Keratinocyte (primary cell): ENCODE results near the gene ELP6.

Experiments used
- EZH2 ChIP-seq: IDR thresholded peaks from one replicate; pipeline ENCODE4 v1.6.1; 2012; ENCODE audit warnings: inconsistent platforms, mild to moderate bottlenecking, low read length, moderate library complexity
- TF ChIP-seq, protein P1 (sequence below), 3 experiments: IDR thresholded peaks in 1 of 3; conservative IDR thresholded peaks in 1 of 3; optimal IDR thresholded peaks in 1 of 3; 2 replicates in 2 of 3; 3 replicates in 1 of 3; pipeline versions ENCODE3 to v1.5.1; 2011; ENCODE audit warnings: low read length in 3 of 3, mild to moderate bottlenecking in 3 of 3, moderate library complexity in 2 of 3, control low read depth in 1 of 3, inconsistent platforms in 1 of 3; ENCODE audit not compliant: insufficient read depth in 2 of 3; ENCODE audit errors: extremely low read depth in 1 of 3

DNA sequence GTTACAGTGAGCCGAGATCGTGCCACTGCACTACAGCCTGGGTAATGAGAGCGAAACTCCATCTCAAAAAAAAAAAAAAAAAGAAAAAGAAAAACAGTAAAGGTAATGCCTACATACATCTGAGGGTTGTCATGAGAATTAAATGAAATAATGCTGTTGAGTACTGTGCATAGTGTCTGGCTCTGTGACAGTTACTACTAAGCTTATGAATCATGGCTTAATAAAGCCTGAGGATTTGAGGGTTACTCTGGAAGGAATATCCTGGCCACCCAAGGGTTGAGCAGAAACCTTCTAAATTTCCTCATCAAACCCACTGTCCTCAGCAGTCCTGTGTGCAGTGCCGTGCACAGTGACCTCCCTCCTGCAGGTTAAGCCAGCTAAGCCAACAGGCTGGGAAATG, 26.8 kb upstream of the ELP6 start:
- TF ChIP-seq, protein P1, sequence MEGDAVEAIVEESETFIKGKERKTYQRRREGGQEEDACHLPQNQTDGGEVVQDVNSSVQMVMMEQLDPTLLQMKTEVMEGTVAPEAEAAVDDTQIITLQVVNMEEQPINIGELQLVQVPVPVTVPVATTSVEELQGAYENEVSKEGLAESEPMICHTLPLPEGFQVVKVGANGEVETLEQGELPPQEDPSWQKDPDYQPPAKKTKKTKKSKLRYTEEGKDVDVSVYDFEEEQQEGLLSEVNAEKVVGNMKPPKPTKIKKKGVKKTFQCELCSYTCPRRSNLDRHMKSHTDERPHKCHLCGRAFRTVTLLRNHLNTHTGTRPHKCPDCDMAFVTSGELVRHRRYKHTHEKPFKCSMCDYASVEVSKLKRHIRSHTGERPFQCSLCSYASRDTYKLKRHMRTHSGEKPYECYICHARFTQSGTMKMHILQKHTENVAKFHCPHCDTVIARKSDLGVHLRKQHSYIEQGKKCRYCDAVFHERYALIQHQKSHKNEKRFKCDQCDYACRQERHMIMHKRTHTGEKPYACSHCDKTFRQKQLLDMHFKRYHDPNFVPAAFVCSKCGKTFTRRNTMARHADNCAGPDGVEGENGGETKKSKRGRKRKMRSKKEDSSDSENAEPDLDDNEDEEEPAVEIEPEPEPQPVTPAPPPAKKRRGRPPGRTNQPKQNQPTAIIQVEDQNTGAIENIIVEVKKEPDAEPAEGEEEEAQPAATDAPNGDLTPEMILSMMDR (optimal IDR thresholded peaks at IDR 0.05 in 1 of 3, IDR thresholded peaks at IDR 0.05 in 1 of 3, conservative IDR thresholded peaks at IDR 0.05 in 1 of 3; ENCODE audit: extremely low read depth in 1 of 3, insufficient read depth in 2 of 3, low read length in 3 of 3): no peak
- no peak for TF ChIP-seq EZH2
